ENCODE measurements around the gene GCLM. TPM values are rescaled to one million over a fixed set of nuclear protein-coding genes. Genes with fewer than 3 reads are reported as not detected.
"Not testable (repeated sequence)": the region's sequence is repeated elsewhere in the genome, so short reads cannot be mapped to it uniquely, and the experiment has no call there.

GCLM gene
- total RNA-seq, 1 donor from 2014 or later, result 8.6 TPM

GRCh38 chr1:93938461-93939145 lies 29.4 kb upstream of the GCLM start:
- intact Hi-C loops (cut with micrococcal nuclease), result no loop called here
- DNase-seq, result no peak
- no peak for TF ChIP-seq CTCF (IDR thresholded peaks at IDR 0.05)
- H3K36me3 Mint-ChIP-seq (ENCODE audit: low read depth), result no peaks in the 10 kb centered on the region
- H3K9me3 Mint-ChIP-seq, result peaks cover 16% of the 10 kb centered on the region
- CTCF ChIA-PET, result no interaction called here
- H3K27ac Mint-ChIP-seq, result no peak overlapping the region
- POLR2A ChIA-PET, result no interaction called here
- ATAC-seq (ENCODE audit: low read depth), result no peak
- no peaks in the 10 kb centered on the region for H3K4me1 Mint-ChIP-seq
- H3K4me3 Mint-ChIP-seq, result no peak overlapping the region
- peaks cover 8% of the 10 kb centered on the region for H3K27me3 Mint-ChIP-seq

- intact Hi-C loops (cut with micrococcal nuclease), result no loop called here
- no peaks in the 10 kb centered on the region for H3K36me3 Mint-ChIP-seq (ENCODE audit: low read depth)
- H3K4me3 Mint-ChIP-seq, result no peak overlapping the region
- no peak overlapping the region for H3K27ac Mint-ChIP-seq
- CTCF ChIA-PET, result no interaction called here
- no peak for TF ChIP-seq CTCF (IDR thresholded peaks at IDR 0.05)
- POLR2A ChIA-PET, result no interaction called here
- peaks cover 18% of the 10 kb centered on the region for H3K9me3 Mint-ChIP-seq
- no peaks in the 10 kb centered on the region for H3K4me1 Mint-ChIP-seq
- peaks cover 8% of the 10 kb centered on the region for H3K27me3 Mint-ChIP-seq
- DNase-seq, result no peak
- no peak for ATAC-seq (ENCODE audit: low read depth)
These were observed 28.8 kb upstream of the GCLM start for GRCh38 chr1:93937997-93938396.

- Mint-ChIP-seq H3K27ac (no peak overlapping the region), H3K4me3 (no peak overlapping the region), H3K9me3 (peaks cover 25% of the 10 kb centered on the region), H3K36me3 (ENCODE audit: low read depth) (no peaks in the 10 kb centered on the region), H3K27me3 (peaks cover 15% of the 10 kb centered on the region), H3K4me1 (no peaks in the 10 kb centered on the region)
- ChIA-PET POLR2A (no interaction called here), CTCF (no interaction called here)
- ATAC-seq (ENCODE audit: low read depth), result no peak
- no peak for DNase-seq
- intact Hi-C loops (cut with micrococcal nuclease), result no loop called here
- TF ChIP-seq CTCF (IDR thresholded peaks at IDR 0.05), result no peak
These were observed 16.0 kb upstream of the GCLM start for GRCh38 chr1:93925206-93925605.

GRCh38 chr1:93919780-93920179 lies 10.6 kb upstream of the GCLM start:
- no peaks in the 10 kb centered on the region for H3K9me3 Mint-ChIP-seq
- ChIA-PET CTCF (no interaction called here), POLR2A (no interaction called here)
- no peaks in the 10 kb centered on the region for H3K4me1 Mint-ChIP-seq
- peaks cover 8% of the 10 kb centered on the region for H3K27me3 Mint-ChIP-seq
- H3K27ac Mint-ChIP-seq, result no peak overlapping the region
- TF ChIP-seq CTCF (IDR thresholded peaks at IDR 0.05), result no peak
- H3K4me3 Mint-ChIP-seq, result no peak overlapping the region
- H3K36me3 Mint-ChIP-seq (ENCODE audit: low read depth), result no peaks in the 10 kb centered on the region
- DNase-seq, result no peak
- no peak for ATAC-seq (ENCODE audit: low read depth)
- intact Hi-C loops (cut with micrococcal nuclease), result no loop called here

- H3K9me3 Mint-ChIP-seq, result no peaks in the 10 kb centered on the region
- ATAC-seq (ENCODE audit: low read depth), result no peak
- CTCF ChIA-PET, result no interaction called here
- H3K4me3 Mint-ChIP-seq, result no peak overlapping the region
- H3K36me3 Mint-ChIP-seq (ENCODE audit: low read depth), result no peaks in the 10 kb centered on the region
- no peak for DNase-seq
- no peaks in the 10 kb centered on the region for H3K4me1 Mint-ChIP-seq
- H3K27ac Mint-ChIP-seq, result no peak overlapping the region
- H3K27me3 Mint-ChIP-seq, result peaks cover 4% of the 10 kb centered on the region
- POLR2A ChIA-PET, result no interaction called here
- no peak for TF ChIP-seq CTCF (IDR thresholded peaks at IDR 0.05)
- intact Hi-C loops (cut with micrococcal nuclease), result no loop called here
These were observed 8.1 kb upstream of the GCLM start for GRCh38 chr1:93917302-93917701.

GRCh38 chr1:93910880-93911279 lies 1.6 kb upstream of the GCLM start:
- peaks cover 19% of the 10 kb centered on the region for H3K4me1 Mint-ChIP-seq
- ATAC-seq (ENCODE audit: low read depth); DNase-seq; POLR2A ChIA-PET; H3K36me3 Mint-ChIP-seq (ENCODE audit: low read depth); H3K9me3 Mint-ChIP-seq; H3K4me3 Mint-ChIP-seq; H3K27ac Mint-ChIP-seq; H3K27me3 Mint-ChIP-seq; intact Hi-C loops (cut with micrococcal nuclease): not testable (repeated sequence)
- CTCF ChIA-PET, result interaction anchor here (1.1 to 2.1 kb wide), 3 partner anchors 32 to 606 kb away, joined by 3 to 8 read pairs (median 4); partner anchors contain the start of gene DNTTIP2
